ENCODE data around the gene PIK3C2B.

GRCh38 chr1:204451352-204452124 lies 43.1 kb downstream of the PIK3C2B start:
- TF ChIP-seq CTCF (IDR thresholded peaks at IDR 0.05; ENCODE audit: low read length) (no peak), EZH2phosphoT487 (IDR thresholded peaks at IDR 0.05; ENCODE audit: low read length) (no peak)
